K562 (cell line): ENCODE results near the gene CALM1. TPM values are rescaled to one million over a fixed set of nuclear protein-coding genes. Genes with fewer than 3 reads are reported as not detected.

Source experiments
- BRD9 ChIP-seq: fragments of 450-650 bp; IDR thresholded peaks from 2 replicates; pipeline ENCODE4 v1.6.1; 2018; ENCODE audit warnings: low read depth; ENCODE audit not compliant: partially characterized antibody
- COPS2 ChIP-seq: fragments of 450-650 bp; conservative IDR thresholded peaks from 2 replicates; pipeline ENCODE4 v1.6.1; 2016; ENCODE audit warnings: mild to moderate bottlenecking, moderate library complexity
- DDX20 ChIP-seq: fragments of 450-650 bp; IDR thresholded peaks from 2 replicates; pipeline ENCODE4 v1.6.1; 2016; ENCODE audit warnings: missing genetic modification characterization, low read depth, mild to moderate bottlenecking, missing compliant biosample characterization, moderate library complexity
- GTF2B ChIP-seq: IDR thresholded peaks from 2 replicates; pipeline ENCODE4 v1.6.1; 2011; ENCODE audit not compliant: insufficient read length; ENCODE audit errors: extremely low read depth
- NR2C1 ChIP-seq, 2 experiments: fragments of 450-650 bp; IDR thresholded peaks; 2 replicates each; pipeline ENCODE4 v1.6.1; 2017; ENCODE audit warnings: mild to moderate bottlenecking in 2 of 2, antibody characterized with exemption in 1 of 2, inconsistent platforms in 1 of 2, missing compliant biosample characterization in 1 of 2, missing genetic modification characterization in 1 of 2
- NUFIP1 ChIP-seq: fragments of 450-650 bp; IDR thresholded peaks from 2 replicates; pipeline ENCODE4 v1.6.1; 2018; ENCODE audit not compliant: partially characterized antibody
- TAF7 ChIP-seq: fragments of 450-650 bp; IDR thresholded peaks from 2 replicates; pipeline ENCODE4 v1.6.1; 2016; ENCODE audit warnings: missing genetic modification characterization, missing compliant biosample characterization
- TCFL5 ChIP-seq: fragments of 250-450 bp; sonication (Bioruptor Pico); conservative IDR thresholded peaks from 2 replicates; pipeline ENCODE4 v1.6.1; 2021; ENCODE audit warnings: mild to moderate bottlenecking, moderate library complexity, matching md5 sums
- USF2 ChIP-seq: sonication (generic); formaldehyde crosslinking; IDR thresholded peaks from 2 replicates; pipeline ENCODE4 v1.5.0; 2020; ENCODE audit warnings: missing genetic modification reagents
- VEZF1 ChIP-seq: fragments of 200-800 bp; sonication (Bioruptor generic); IDR thresholded peaks from 2 replicates; pipeline ENCODE4 v1.6.1; 2017; ENCODE audit warnings: missing genetic modification characterization, missing compliant biosample characterization
- ZBTB11 ChIP-seq, 3 experiments: fragments of 200-800 bp in 1 of 3; fragments of 250-450 bp in 1 of 3; fragments of 450-650 bp in 1 of 3; sonication (Bioruptor Pico) in 1 of 3; sonication (Bioruptor generic) in 1 of 3; formaldehyde crosslinking in 1 of 3; IDR thresholded peaks; 2 replicates each; pipeline versions ENCODE4 v1.6.1 to v1.8.0; 2016 to 2022; ENCODE audit warnings: mild to moderate bottlenecking in 2 of 3, missing genetic modification characterization in 2 of 3, missing compliant biosample characterization in 1 of 3, moderate library complexity in 1 of 3
- ZBTB2 ChIP-seq: fragments of 450-650 bp; IDR thresholded peaks from 2 replicates; pipeline ENCODE4 v1.6.1; 2016; ENCODE audit warnings: antibody characterized with exemption
- ZNF124 ChIP-seq: sonication (generic); formaldehyde crosslinking; IDR thresholded peaks from 2 replicates; pipeline ENCODE4 v1.8.1; 2022; ENCODE audit warnings: missing genetic modification reagents
- ZNF174 ChIP-seq: fragments of 250-450 bp; sonication (Bioruptor Pico); IDR thresholded peaks from 2 replicates; pipeline ENCODE4 v1.4.0; 2020; ENCODE audit warnings: mild to moderate bottlenecking
- ZNF282 ChIP-seq: sonication (generic); formaldehyde crosslinking; IDR thresholded peaks from 2 replicates; pipeline ENCODE4 v1.8.1; 2023; ENCODE audit warnings: missing genetic modification reagents
- ZNF324 ChIP-seq: fragments of 250-450 bp; sonication (Bioruptor Pico); IDR thresholded peaks from 2 replicates; pipeline ENCODE4 v1.4.0; 2020; ENCODE audit warnings: mild to moderate bottlenecking
- ZNF395 ChIP-seq: fragments of 200-800 bp; sonication (Bioruptor generic); IDR thresholded peaks from 2 replicates; pipeline ENCODE4 v1.6.1; 2017; ENCODE audit warnings: missing genetic modification characterization, missing compliant biosample characterization
- ZZZ3 ChIP-seq: fragments of 450-650 bp; IDR thresholded peaks from 2 replicates; pipeline ENCODE4 v1.6.1; 2016; ENCODE audit warnings: antibody characterized with exemption, mild to moderate bottlenecking, moderate library complexity
- polyA plus RNA-seq, 8 experiments: library from polyadenylated mRNA; depleted of rRNA in 4 of 8; stranded (reverse) in 5 of 8; unstranded in 3 of 8; fragments of >200 nt; fragmentation: Nextera tagmentation in 2 of 8; fragmentation: Illumina TruSeq in 1 of 8; extraction: Ambion mirVana in 2 of 8; extraction: Trizol in 1 of 8; gene quantifications; 2 replicates each; pipeline versions ENCODE4 v1.2.1 to v1.2.3, GENCODE V29; 2011 to 2014; ENCODE audit warnings: inconsistent platforms in 1 of 8, missing spikeins in 1 of 8
- total RNA-seq, 7 experiments: library from RNA; depleted of rRNA in 6 of 7; stranded (reverse); fragments of >200 nt in 6 of 7; fragmentation: Illumina TruSeq in 2 of 7; extraction: Trizol in 2 of 7; gene quantifications; 2 replicates each; pipeline versions ENCODE4 v1.2.1 to v1.2.3, GENCODE V29; 2011 to 2021; ENCODE audit warnings: low replicate concordance in 1 of 7

CALM1 gene
- total and polyA plus RNA-seq, 9 of the 15 experiments (the other 6 are each of a cell fraction or from before 2014, with no cell fraction given), result 48.0 to 269 (median 158) TPM

- peak in 1 of 3 experiments; percentile 65; a peak in 2 of 6 replicates for TF ChIP-seq ZBTB11 (CRISPR knock-in tag; IDR thresholded peaks at IDR 0.05)
- 0 out of 2 replicates have a peak, but pooled peaks have one; percentile 34 for TF ChIP-seq ZNF282
- TF ChIP-seq VEZF1, result no peak; the same call in 1 of the 2 replicates
- TF ChIP-seq GTF2B, result no peak
- TF ChIP-seq BRD9, result no peak
- TF ChIP-seq ZNF174 (CRISPR knock-in tag), result no peak
- no peak for TF ChIP-seq NUFIP1
- TF ChIP-seq COPS2, result no peak
- peak; percentile 51 for TF ChIP-seq NR2C1 (IDR thresholded peaks at IDR 0.05)
- TF ChIP-seq NR2C1 (tag; IDR thresholded peaks at IDR 0.05), result no peak
- no peak for TF ChIP-seq USF2 (CRISPR knock-in tag)
- peak; percentile 22; the same call in 1 of the 2 replicates for TF ChIP-seq ZNF395
- no peak for TF ChIP-seq DDX20 (tag)
- TF ChIP-seq ZBTB2, result peak; percentile 82
- peak; percentile 89 for TF ChIP-seq TAF7 (tag)
- no peak for TF ChIP-seq ZZZ3
- TF ChIP-seq ZNF324, result no peak
- TF ChIP-seq TCFL5 (CRISPR knock-in tag), result no peak
- TF ChIP-seq ZNF124 (CRISPR knock-in tag), result no peak
Measured at GRCh38 chr14:90383126-90383730, 13.6 kb upstream of the CALM1 start (continued).
